Measurements from ENCODE around the gene SULT2B1. TPM values are rescaled to one million over a fixed set of nuclear protein-coding genes. Genes with fewer than 3 reads are reported as not detected.

The SULT2B1 gene
- total RNA-seq, 1 donor from 2014 or later: not detected

DNA sequence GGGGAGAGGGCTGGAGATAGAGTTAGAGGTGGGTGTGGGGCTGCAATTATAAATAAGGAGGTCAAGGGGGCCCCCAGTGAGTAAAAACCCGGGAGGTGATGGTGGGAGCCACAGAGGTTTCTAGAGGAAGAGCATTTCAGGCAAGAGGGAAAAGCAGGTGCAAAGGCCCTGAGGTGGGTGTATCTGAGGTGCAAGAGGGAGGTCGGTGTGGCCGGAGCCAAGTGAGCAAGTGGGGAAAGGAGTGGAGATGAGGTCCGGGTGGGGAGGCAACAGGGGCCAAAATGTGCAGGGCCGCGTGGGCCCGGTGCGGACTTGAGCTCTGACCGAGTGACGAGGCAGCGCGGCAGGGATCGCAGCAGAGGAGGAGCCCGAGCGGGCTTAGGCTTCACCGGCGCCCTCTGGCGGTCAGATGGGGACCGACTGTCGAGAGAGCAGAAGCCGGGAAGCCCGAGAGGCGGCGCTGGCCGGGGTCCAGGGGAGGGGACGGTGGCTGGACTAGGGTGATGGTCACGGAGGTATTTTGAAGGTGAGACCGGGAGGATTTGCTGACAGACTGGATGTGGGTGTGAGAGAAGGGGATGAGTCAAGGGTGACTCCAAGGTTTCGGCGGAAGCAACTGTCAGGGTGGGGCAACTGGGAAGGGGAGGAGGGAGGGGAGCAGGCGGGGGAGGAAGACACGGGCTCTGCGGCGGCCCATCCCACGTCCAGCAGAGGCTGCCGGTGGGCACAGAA lies 36.9 kb downstream of the SULT2B1 start:
- peak; percentile 89 for DNase-seq (ENCODE audit: low spot score, unreplicated experiment)
- TF ChIP-seq, protein P1, sequence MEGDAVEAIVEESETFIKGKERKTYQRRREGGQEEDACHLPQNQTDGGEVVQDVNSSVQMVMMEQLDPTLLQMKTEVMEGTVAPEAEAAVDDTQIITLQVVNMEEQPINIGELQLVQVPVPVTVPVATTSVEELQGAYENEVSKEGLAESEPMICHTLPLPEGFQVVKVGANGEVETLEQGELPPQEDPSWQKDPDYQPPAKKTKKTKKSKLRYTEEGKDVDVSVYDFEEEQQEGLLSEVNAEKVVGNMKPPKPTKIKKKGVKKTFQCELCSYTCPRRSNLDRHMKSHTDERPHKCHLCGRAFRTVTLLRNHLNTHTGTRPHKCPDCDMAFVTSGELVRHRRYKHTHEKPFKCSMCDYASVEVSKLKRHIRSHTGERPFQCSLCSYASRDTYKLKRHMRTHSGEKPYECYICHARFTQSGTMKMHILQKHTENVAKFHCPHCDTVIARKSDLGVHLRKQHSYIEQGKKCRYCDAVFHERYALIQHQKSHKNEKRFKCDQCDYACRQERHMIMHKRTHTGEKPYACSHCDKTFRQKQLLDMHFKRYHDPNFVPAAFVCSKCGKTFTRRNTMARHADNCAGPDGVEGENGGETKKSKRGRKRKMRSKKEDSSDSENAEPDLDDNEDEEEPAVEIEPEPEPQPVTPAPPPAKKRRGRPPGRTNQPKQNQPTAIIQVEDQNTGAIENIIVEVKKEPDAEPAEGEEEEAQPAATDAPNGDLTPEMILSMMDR (IDR thresholded peaks at IDR 0.05; ENCODE audit: unreplicated experiment): peak; percentile 92
- peak overlapping the region; percentile 85 for H3K27ac Mint-ChIP-seq
- H3K4me1 Mint-ChIP-seq (ENCODE audit: low read depth): peaks cover 3% of the 10 kb centered on the region
- peak overlapping the region; percentile 64 for H3K4me3 Mint-ChIP-seq (ENCODE audit: low read depth)
- H3K27me3 Mint-ChIP-seq: peaks cover 38% of the 10 kb centered on the region
- peaks cover 3% of the 10 kb centered on the region for H3K9me3 Mint-ChIP-seq (ENCODE audit: low read depth)
- H3K36me3 Mint-ChIP-seq (ENCODE audit: insufficient read depth): no peaks in the 10 kb centered on the region

DNA sequence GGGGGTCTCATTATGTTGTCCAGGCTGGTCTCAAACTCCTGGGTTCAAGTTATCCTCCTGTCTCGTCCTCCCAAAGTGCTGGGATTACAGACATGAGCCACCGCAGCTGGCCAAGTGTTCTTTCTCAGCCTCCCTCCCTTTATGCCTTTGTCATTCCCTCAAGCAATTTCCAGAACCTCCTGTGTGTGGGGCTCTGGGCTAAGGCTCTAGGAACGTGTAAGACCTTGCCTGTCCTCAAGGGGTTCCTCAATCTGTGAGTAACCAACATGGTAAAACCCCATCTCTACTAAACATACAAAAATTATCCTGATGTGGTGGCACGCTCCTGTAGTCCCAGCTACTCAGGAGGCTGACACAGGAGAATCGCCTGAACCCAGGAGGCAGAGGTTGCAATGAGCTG lies 39.0 kb downstream of the SULT2B1 start:
- no peak overlapping the region for H3K4me3 Mint-ChIP-seq (ENCODE audit: low read depth)
- H3K27ac Mint-ChIP-seq: no peak overlapping the region
- H3K4me1 Mint-ChIP-seq (ENCODE audit: low read depth): peaks cover 1% of the 10 kb centered on the region
- TF ChIP-seq, protein P1 (IDR thresholded peaks at IDR 0.05; ENCODE audit: unreplicated experiment): no peak
- no peaks in the 10 kb centered on the region for H3K36me3 Mint-ChIP-seq (ENCODE audit: insufficient read depth)
- no peak for DNase-seq (ENCODE audit: low spot score, unreplicated experiment)
- no peaks in the 10 kb centered on the region for H3K9me3 Mint-ChIP-seq (ENCODE audit: low read depth)
- peaks cover 31% of the 10 kb centered on the region for H3K27me3 Mint-ChIP-seq

GRCh38 chr19:48595171-48595570 lies 43.2 kb downstream of the SULT2B1 start:
- no peak overlapping the region for H3K4me3 Mint-ChIP-seq (ENCODE audit: low read depth)
- peaks cover 12% of the 10 kb centered on the region for H3K27me3 Mint-ChIP-seq
- TF ChIP-seq, protein P1 (IDR thresholded peaks at IDR 0.05; ENCODE audit: unreplicated experiment): no peak
- no peak overlapping the region for H3K27ac Mint-ChIP-seq
- H3K9me3 Mint-ChIP-seq (ENCODE audit: low read depth): no peaks in the 10 kb centered on the region
- no peaks in the 10 kb centered on the region for H3K4me1 Mint-ChIP-seq (ENCODE audit: low read depth)
- DNase-seq (ENCODE audit: low spot score, unreplicated experiment): no peak
- H3K36me3 Mint-ChIP-seq (ENCODE audit: insufficient read depth): no peaks in the 10 kb centered on the region

DNA sequence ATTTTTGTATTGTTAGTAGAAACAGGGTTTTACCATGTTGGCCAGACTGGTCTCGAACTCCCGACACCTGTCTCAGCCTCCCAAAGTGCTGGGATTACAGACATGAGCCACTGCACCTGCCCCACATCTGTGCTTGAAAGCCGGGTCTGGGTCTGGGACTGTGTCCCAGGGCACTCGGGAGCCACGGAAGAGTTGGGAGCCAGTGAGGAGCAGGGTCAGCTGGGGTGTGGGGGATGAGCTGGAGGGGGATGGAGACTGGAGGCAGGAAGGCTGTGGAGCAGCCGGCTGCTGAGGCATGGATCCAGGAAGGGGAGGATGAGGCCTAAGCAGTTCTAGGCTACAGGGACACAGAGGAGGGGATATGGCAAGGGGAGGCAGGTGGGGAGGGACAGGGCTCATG lies 43.9 kb downstream of the SULT2B1 start:
- H3K9me3 Mint-ChIP-seq (ENCODE audit: low read depth): no peaks in the 10 kb centered on the region
- TF ChIP-seq, protein P1 (IDR thresholded peaks at IDR 0.05; ENCODE audit: unreplicated experiment): no peak
- H3K27me3 Mint-ChIP-seq: peaks cover 11% of the 10 kb centered on the region
- no peak overlapping the region for H3K27ac Mint-ChIP-seq
- H3K4me3 Mint-ChIP-seq (ENCODE audit: low read depth): no peak overlapping the region
- no peak for DNase-seq (ENCODE audit: low spot score, unreplicated experiment)
- no peaks in the 10 kb centered on the region for H3K36me3 Mint-ChIP-seq (ENCODE audit: insufficient read depth)
- no peaks in the 10 kb centered on the region for H3K4me1 Mint-ChIP-seq (ENCODE audit: low read depth)

DNA sequence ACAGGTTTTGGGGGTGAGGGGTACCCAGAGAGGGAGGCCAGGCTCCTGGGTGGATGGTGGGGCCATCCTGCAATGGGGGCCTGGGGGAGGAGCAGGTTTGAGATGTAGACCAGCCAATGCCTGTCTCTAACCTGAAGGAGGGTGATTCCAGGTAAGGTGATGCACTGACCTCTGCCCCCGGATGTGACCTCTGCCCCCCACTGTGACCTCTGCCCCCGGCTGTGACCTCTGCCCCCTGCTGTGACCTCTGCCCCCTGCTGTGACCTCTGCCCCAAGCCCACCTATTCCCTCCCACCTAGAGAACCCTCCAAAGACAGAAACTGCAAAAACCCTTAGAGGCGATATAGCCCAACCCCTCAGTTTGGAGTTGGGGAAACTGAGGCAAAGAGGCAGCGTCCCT lies 44.3 kb downstream of the SULT2B1 start:
- Mint-ChIP-seq H3K4me3 (ENCODE audit: low read depth) (no peak overlapping the region), H3K27ac (no peak overlapping the region), H3K9me3 (ENCODE audit: low read depth) (no peaks in the 10 kb centered on the region), H3K4me1 (ENCODE audit: low read depth) (no peaks in the 10 kb centered on the region), H3K27me3 (peaks cover 7% of the 10 kb centered on the region), H3K36me3 (ENCODE audit: insufficient read depth) (no peaks in the 10 kb centered on the region)
- TF ChIP-seq, protein P1 (IDR thresholded peaks at IDR 0.05; ENCODE audit: unreplicated experiment): no peak
- DNase-seq (ENCODE audit: low spot score, unreplicated experiment): no peak

All from progenitor cell of endocrine pancreas (in vitro differentiated cells).